LNCaP clone FGC (cell line): ENCODE results near the gene TRMT44.

Source experiments
- DNase-seq: peaks from one replicate; pipeline ENCODE4 v3.0.0-alpha.2; 2011; ENCODE audit warnings: low read depth
- H3K4me3 ChIP-seq: 2 replicates; pipeline ENCODE4 v1.5.1; 2011; ENCODE audit warnings: mild to moderate bottlenecking, low read depth, low read length, control low read depth
- TF ChIP-seq, protein P1 (sequence below): IDR thresholded peaks from 2 replicates; pipeline ENCODE4 v1.5.1; 2012; ENCODE audit warnings: mild to moderate bottlenecking; ENCODE audit not compliant: control insufficient read depth, insufficient read depth; ENCODE audit errors: extremely low read depth

TRMT44 gene

GRCh38 chr4:8523766-8524165 lies 83.2 kb downstream of the TRMT44 start:
- no peak for DNase-seq
- H3K4me3 ChIP-seq: no peak overlapping the region
- TF ChIP-seq, protein P1, sequence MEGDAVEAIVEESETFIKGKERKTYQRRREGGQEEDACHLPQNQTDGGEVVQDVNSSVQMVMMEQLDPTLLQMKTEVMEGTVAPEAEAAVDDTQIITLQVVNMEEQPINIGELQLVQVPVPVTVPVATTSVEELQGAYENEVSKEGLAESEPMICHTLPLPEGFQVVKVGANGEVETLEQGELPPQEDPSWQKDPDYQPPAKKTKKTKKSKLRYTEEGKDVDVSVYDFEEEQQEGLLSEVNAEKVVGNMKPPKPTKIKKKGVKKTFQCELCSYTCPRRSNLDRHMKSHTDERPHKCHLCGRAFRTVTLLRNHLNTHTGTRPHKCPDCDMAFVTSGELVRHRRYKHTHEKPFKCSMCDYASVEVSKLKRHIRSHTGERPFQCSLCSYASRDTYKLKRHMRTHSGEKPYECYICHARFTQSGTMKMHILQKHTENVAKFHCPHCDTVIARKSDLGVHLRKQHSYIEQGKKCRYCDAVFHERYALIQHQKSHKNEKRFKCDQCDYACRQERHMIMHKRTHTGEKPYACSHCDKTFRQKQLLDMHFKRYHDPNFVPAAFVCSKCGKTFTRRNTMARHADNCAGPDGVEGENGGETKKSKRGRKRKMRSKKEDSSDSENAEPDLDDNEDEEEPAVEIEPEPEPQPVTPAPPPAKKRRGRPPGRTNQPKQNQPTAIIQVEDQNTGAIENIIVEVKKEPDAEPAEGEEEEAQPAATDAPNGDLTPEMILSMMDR: no peak

GRCh38 chr4:8524595-8525382 lies 84.2 kb downstream of the TRMT44 start:
- TF ChIP-seq, protein P1: no peak
- H3K4me3 ChIP-seq: no peak overlapping the region
- no peak for DNase-seq

DNA sequence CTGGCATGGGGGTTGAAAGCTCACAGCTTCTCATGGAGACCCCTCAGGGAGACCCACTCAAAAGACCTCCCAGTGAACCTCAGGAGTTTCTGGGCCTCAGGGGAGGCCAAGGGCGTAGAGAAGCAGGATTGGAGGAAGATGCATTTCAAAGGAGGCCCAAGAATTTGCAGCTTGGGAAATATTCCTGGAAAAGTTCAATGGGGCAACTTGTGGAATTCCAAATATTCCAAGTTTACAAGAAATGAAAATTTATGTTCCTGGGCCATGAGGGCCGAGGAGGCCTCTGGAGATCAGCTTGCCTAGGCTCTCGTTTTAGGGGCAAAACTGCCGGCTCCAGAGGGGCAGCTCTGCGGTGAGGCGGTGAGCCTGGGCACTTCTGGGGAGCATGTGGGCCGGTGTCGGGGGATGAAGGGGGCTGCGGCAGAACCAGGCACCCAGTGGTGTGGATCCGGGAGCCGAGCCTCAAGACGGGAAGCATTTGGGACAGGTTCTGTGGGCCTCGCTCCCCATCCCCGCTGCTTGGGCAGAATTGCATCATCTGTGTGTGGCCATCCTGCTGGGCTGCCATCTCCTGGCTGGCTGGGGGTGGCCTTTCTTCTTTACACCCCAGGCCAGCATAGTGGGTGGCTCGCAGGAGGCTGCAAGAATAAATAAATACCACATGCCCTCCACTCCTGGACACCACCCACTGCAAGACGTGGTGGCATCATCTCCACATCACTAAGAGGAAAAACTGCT lies 85.0 kb downstream of the TRMT44 start:
- TF ChIP-seq, protein P1: no peak
- no peak overlapping the region for H3K4me3 ChIP-seq
- no peak for DNase-seq
